DND-41 (cell line): ENCODE results near the gene ESYT3.

Source experiments
- ATAC-seq: fragments of 200-7000 bp; cut with Tn5 transposase; 3 replicates; pipeline ENCODE4 v1.9.1; 2021; ENCODE audit warnings: low read depth; ENCODE audit not compliant: insufficient read depth
- DNase-seq: peaks from one replicate; pipeline ENCODE4 v3.0.0-alpha.2; 2020
- H2AFZ ChIP-seq: 2 replicates; pipeline ENCODE4 v1.6.0; 2012; ENCODE audit warnings: low read depth, low read length
- H3K27ac ChIP-seq: 2 replicates; pipeline ENCODE4 v1.5.1; 2012; ENCODE audit warnings: low read length, inconsistent platforms
- H3K27me3 ChIP-seq: fragments of 200-600 bp; sonication (generic); 2 replicates; pipeline ENCODE4 v1.6.0; 2012; ENCODE audit warnings: low read length, mild to moderate bottlenecking, inconsistent platforms; ENCODE audit not compliant: insufficient read depth, poor library complexity
- H3K36me3 ChIP-seq: 2 replicates; pipeline ENCODE4 v1.5.1; 2012; ENCODE audit warnings: low read length, inconsistent platforms; ENCODE audit not compliant: insufficient read depth
- H3K4me1 ChIP-seq: 2 replicates; pipeline ENCODE4 v1.5.1; 2012; ENCODE audit warnings: mild to moderate bottlenecking, low read length; ENCODE audit not compliant: insufficient read depth
- H3K4me2 ChIP-seq: 2 replicates; pipeline ENCODE4 v1.6.0; 2012; ENCODE audit warnings: mild to moderate bottlenecking, moderate library complexity, low read length, inconsistent platforms; ENCODE audit not compliant: insufficient read depth
- H3K4me3 ChIP-seq, 2 experiments: fragments of 200-600 bp in 1 of 2; shearing (Covaris generic) in 1 of 2; 2 replicates each; pipeline ENCODE4 v1.5.1; 2012 to 2016; ENCODE audit warnings: inconsistent platforms in 2 of 2, low read length in 2 of 2, mild to moderate bottlenecking in 2 of 2, low read depth in 1 of 2, moderate library complexity in 1 of 2
- H3K79me2 ChIP-seq: 2 replicates; pipeline ENCODE4 v1.6.0; 2012; ENCODE audit warnings: low read length, inconsistent platforms; ENCODE audit not compliant: insufficient read depth
- H3K9ac ChIP-seq: 2 replicates; pipeline ENCODE4 v1.6.0; 2012; ENCODE audit warnings: low read depth, mild to moderate bottlenecking, inconsistent platforms, low read length, moderate library complexity
- H3K9me3 ChIP-seq: 2 replicates; pipeline ENCODE4 v1.5.1; 2012; ENCODE audit warnings: low read length, moderate library complexity, mild to moderate bottlenecking, inconsistent platforms; ENCODE audit not compliant: insufficient read depth, severe bottlenecking
- H4K20me1 ChIP-seq: 2 replicates; pipeline ENCODE4 v1.6.0; 2012; ENCODE audit warnings: low read length; ENCODE audit not compliant: insufficient read depth
- EZH2 ChIP-seq: IDR thresholded peaks from 3 replicates; pipeline ENCODE4 v1.6.1; 2012; ENCODE audit warnings: borderline replicate concordance, low read depth, mild to moderate bottlenecking, moderate library complexity, low read length, inconsistent platforms; ENCODE audit not compliant: severe bottlenecking
- TF ChIP-seq, protein P1 (sequence below): IDR thresholded peaks from 2 replicates; pipeline ENCODE4 v1.5.1; 2012; ENCODE audit warnings: borderline replicate concordance, low read length, moderate library complexity, mild to moderate bottlenecking; ENCODE audit not compliant: poor library complexity, severe bottlenecking; ENCODE audit errors: extremely low read depth

Gene ESYT3

GRCh38 chr3:138465925-138466324 is 31.5 kb downstream of the ESYT3 start:
- Histone ChIP-seq H3K79me2 (no peaks in the 10 kb centered on the region), H3K9ac (no peak overlapping the region), H3K4me2 (no peak overlapping the region), H3K4me3 (no peak overlapping the region), H3K27ac (no peak overlapping the region), H2AFZ (no peak overlapping the region), H3K27me3 (no peaks in the 10 kb centered on the region), H3K9me3 (no peaks in the 10 kb centered on the region), H4K20me1 (no peaks in the 10 kb centered on the region), H3K36me3 (no peaks in the 10 kb centered on the region), H3K4me1 (no peaks in the 10 kb centered on the region)
- ATAC-seq (no peak), DNase-seq (no peak)
- TF ChIP-seq, protein P1, sequence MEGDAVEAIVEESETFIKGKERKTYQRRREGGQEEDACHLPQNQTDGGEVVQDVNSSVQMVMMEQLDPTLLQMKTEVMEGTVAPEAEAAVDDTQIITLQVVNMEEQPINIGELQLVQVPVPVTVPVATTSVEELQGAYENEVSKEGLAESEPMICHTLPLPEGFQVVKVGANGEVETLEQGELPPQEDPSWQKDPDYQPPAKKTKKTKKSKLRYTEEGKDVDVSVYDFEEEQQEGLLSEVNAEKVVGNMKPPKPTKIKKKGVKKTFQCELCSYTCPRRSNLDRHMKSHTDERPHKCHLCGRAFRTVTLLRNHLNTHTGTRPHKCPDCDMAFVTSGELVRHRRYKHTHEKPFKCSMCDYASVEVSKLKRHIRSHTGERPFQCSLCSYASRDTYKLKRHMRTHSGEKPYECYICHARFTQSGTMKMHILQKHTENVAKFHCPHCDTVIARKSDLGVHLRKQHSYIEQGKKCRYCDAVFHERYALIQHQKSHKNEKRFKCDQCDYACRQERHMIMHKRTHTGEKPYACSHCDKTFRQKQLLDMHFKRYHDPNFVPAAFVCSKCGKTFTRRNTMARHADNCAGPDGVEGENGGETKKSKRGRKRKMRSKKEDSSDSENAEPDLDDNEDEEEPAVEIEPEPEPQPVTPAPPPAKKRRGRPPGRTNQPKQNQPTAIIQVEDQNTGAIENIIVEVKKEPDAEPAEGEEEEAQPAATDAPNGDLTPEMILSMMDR, result no peak
- no peak for TF ChIP-seq EZH2

- Histone ChIP-seq H3K4me2 (no peak overlapping the region), H3K9ac (no peak overlapping the region), H2AFZ (no peak overlapping the region), H3K36me3 (no peaks in the 10 kb centered on the region), H3K4me3 (no peak overlapping the region), H3K9me3 (no peaks in the 10 kb centered on the region), H3K79me2 (no peaks in the 10 kb centered on the region), H3K4me1 (no peaks in the 10 kb centered on the region), H4K20me1 (no peaks in the 10 kb centered on the region), H3K27ac (no peak overlapping the region), H3K27me3 (no peaks in the 10 kb centered on the region)
- ATAC-seq (no peak), DNase-seq (no peak)
- TF ChIP-seq EZH2, result no peak
- TF ChIP-seq, protein P1, result no peak
Observed at GRCh38 chr3:138467931-138468330, 33.5 kb downstream of the ESYT3 start.

DNA sequence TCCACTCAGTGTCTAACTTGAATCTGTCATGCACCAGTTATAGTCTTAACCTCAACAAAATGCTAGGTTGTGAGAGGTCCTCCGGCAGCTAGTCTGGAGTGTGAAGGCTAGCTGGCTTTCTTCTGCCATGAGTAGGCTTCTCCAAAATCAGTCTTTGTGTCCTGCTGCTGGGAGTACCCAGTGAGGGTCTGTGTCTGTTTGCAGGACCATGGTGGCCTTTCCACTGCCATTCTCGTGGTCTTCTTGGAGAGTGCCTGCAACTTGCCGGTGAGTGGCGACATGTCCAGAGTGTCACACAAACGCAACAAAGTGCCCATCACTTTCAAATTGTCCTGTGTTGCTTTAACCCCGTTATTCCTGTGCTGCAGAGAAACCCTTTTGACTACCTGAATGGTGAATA is 34.0 kb downstream of the ESYT3 start:
- no peak overlapping the region for H3K4me3 ChIP-seq
- no peak overlapping the region for H2AFZ ChIP-seq
- no peaks in the 10 kb centered on the region for H3K27me3 ChIP-seq
- no peaks in the 10 kb centered on the region for H3K79me2 ChIP-seq
- no peak for TF ChIP-seq EZH2
- TF ChIP-seq, protein P1, result no peak
- no peak overlapping the region for H3K27ac ChIP-seq
- no peak overlapping the region for H3K9ac ChIP-seq
- H3K4me1 ChIP-seq, result no peaks in the 10 kb centered on the region
- no peak for ATAC-seq
- H3K4me2 ChIP-seq, result no peak overlapping the region
- no peaks in the 10 kb centered on the region for H3K9me3 ChIP-seq
- H4K20me1 ChIP-seq, result no peaks in the 10 kb centered on the region
- no peaks in the 10 kb centered on the region for H3K36me3 ChIP-seq
- DNase-seq, result no peak

- TF ChIP-seq, protein P1, result no peak
- TF ChIP-seq EZH2, result no peak
Observed at GRCh38 chr3:138468886-138469285, 34.5 kb downstream of the ESYT3 start.

More at GRCh38 chr3:138468886-138469285, 34.5 kb downstream of the ESYT3 start:
- ATAC-seq (no peak), DNase-seq (no peak)
- Histone ChIP-seq H2AFZ (no peak overlapping the region), H3K36me3 (no peaks in the 10 kb centered on the region), H3K4me1 (no peaks in the 10 kb centered on the region), H3K9ac (no peak overlapping the region), H3K27me3 (no peaks in the 10 kb centered on the region), H3K9me3 (no peaks in the 10 kb centered on the region), H3K4me2 (no peak overlapping the region), H4K20me1 (no peaks in the 10 kb centered on the region), H3K4me3 (no peak overlapping the region), H3K27ac (no peak overlapping the region), H3K79me2 (no peaks in the 10 kb centered on the region)
